Smooth muscle cell (in vitro differentiated cells): ENCODE data around the gene SENP5. TPM values are rescaled to one million over a fixed set of nuclear protein-coding genes. Genes with fewer than 3 reads are reported as not detected.
A peak's percentile ranks its signal among the peaks of the same experiment; 100 is the strongest.

ENCODE experiments used
- DNase-seq: peaks from one replicate; lab custom pipeline; 2025; ENCODE audit not compliant: unreplicated experiment; lab: John Stamatoyannopoulos, UW
- H2AFZ ChIP-seq: fragments of 200-600 bp; sonication (generic); 2 replicates; pipeline ENCODE4 v1.6.0; 2016; ENCODE audit warnings: antibody characterized with exemption, low read depth, mild to moderate bottlenecking
- H3F3A ChIP-seq: fragments of 200-600 bp; sonication (generic); 2 replicates; pipeline ENCODE4 v1.6.0; 2017; ENCODE audit warnings: antibody characterized with exemption, low read depth
- H3K27ac ChIP-seq: fragments of 200-600 bp; sonication (generic); 2 replicates; pipeline ENCODE4 v1.5.1; 2016; ENCODE audit warnings: low read depth, mild to moderate bottlenecking
- H3K27me3 ChIP-seq: fragments of 200-600 bp; sonication (generic); 2 replicates; pipeline ENCODE4 v1.6.1; 2016; ENCODE audit warnings: low read depth, mild to moderate bottlenecking
- H3K36me3 ChIP-seq: fragments of 200-600 bp; sonication (generic); 2 replicates; pipeline ENCODE4 v1.5.1; 2016; ENCODE audit warnings: low read depth
- H3K4me1 ChIP-seq: fragments of 200-600 bp; sonication (generic); 2 replicates; pipeline ENCODE4 v1.5.1; 2016; ENCODE audit warnings: low read depth
- H3K4me2 ChIP-seq: fragments of 200-600 bp; sonication (generic); 2 replicates; pipeline ENCODE4 v1.6.0; 2016; ENCODE audit warnings: mild to moderate bottlenecking
- H3K4me3 ChIP-seq: fragments of 200-600 bp; sonication (generic); 2 replicates; pipeline ENCODE4 v1.5.1; 2016; ENCODE audit warnings: mild to moderate bottlenecking
- H3K79me2 ChIP-seq: fragments of 200-600 bp; sonication (generic); 2 replicates; pipeline ENCODE4 v1.6.0; 2016; ENCODE audit warnings: low read depth, mild to moderate bottlenecking
- H3K9ac ChIP-seq: fragments of 200-600 bp; sonication (generic); 2 replicates; pipeline ENCODE4 v1.6.0; 2016; ENCODE audit warnings: low read depth
- H3K9me3 ChIP-seq: fragments of 200-600 bp; sonication (generic); replicated peaks from 2 replicates; pipeline ENCODE4 v1.5.1; 2016; ENCODE audit warnings: low read depth
- H4K20me1 ChIP-seq: fragments of 200-600 bp; sonication (generic); 2 replicates; pipeline ENCODE4 v1.6.0; 2016; ENCODE audit warnings: low read depth
- CTCF ChIP-seq: fragments of 200-600 bp; sonication (generic); IDR thresholded peaks from 2 replicates; pipeline ENCODE4 v1.5.1; 2017; ENCODE audit warnings: borderline replicate concordance, mild to moderate bottlenecking, antibody characterized with exemption; ENCODE audit not compliant: insufficient read depth, poor library complexity, severe bottlenecking
- WGBS: methylation state at CpG from one replicate; pipeline ENCODE4 v1.1.7; 2016; ENCODE audit warnings: low lambda C conversion rate; 5-methylcytosine and 5-hydroxymethylcytosine counted together
- polyA plus RNA-seq: library from polyadenylated mRNA; unstranded; fragments of >200 nt; fragmentation: Nextera tagmentation; extraction: Ambion mirVana; gene quantifications from 2 replicates; pipeline ENCODE4 v1.2.1, GENCODE V29; 2016
- total RNA-seq: library from RNA; depleted of rRNA; stranded (reverse); fragments of >200 nt; gene quantifications from 2 replicates; pipeline ENCODE4 v1.2.3, GENCODE V29; 2014

Gene SENP5
- total and polyA plus RNA-seq, 2 experiments from 2014 or later: 18.6 to 35.0 TPM

DNA sequence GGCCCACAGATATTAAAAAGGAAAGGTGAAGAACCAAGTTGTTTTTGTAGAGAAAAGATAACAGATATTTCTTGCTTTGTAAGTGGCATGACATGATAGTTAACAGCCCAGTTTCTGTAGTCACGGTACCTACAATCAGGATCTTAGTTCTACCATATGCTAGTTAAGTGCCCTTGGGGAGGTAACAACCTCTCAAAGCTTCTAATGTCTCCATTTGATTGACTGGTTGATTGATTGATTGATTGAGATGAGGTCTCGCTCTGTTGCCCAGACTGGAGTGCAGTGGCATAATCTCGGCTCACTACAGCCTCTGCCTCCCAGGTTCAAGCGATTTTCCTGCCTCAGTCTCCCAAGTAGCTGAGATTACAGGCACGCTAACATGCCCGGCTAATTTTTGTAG lies 28.5 kb downstream of the SENP5 start:
- Histone ChIP-seq H3F3A (no peaks in the 10 kb centered on the region), H4K20me1 (peaks cover 59% of the 10 kb centered on the region), H3K4me1 (no peaks in the 10 kb centered on the region), H3K4me3 (no peak overlapping the region), H3K79me2 (peaks cover 66% of the 10 kb centered on the region), H3K27ac (no peak overlapping the region), H3K9me3 (no peaks in the 10 kb centered on the region), H3K36me3 (peaks cover 3% of the 10 kb centered on the region), H3K27me3 (no peaks in the 10 kb centered on the region), H2AFZ (no peak overlapping the region), H3K4me2 (no peak overlapping the region), H3K9ac (no peak overlapping the region)
- WGBS: 95% methylated on average over 6 of the region's 6 CpGs
- no peak for TF ChIP-seq CTCF
- DNase-seq: no peak

DNA sequence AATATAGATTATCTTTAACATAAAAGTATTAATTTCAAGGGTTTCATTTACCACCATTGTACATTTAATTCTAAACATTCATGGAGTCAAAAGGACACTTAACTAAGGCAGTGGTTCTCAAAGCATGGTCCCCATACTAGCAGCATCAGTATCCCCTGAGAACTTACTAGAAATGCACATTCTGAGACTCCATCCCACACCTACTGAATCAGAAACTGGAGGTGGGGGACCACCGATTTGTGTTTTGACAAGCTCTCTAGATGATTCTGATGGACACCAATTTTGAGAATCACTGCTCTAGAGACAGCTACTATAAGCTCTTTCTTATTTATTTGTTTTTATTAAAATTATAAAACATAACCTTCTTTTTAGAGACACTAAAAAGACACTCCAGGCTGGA lies 34.0 kb downstream of the SENP5 start:
- Histone ChIP-seq H3K79me2 (peaks cover 14% of the 10 kb centered on the region), H2AFZ (no peak overlapping the region), H3K36me3 (peaks cover 22% of the 10 kb centered on the region), H3F3A (no peaks in the 10 kb centered on the region), H3K9ac (no peak overlapping the region), H3K4me2 (no peak overlapping the region), H4K20me1 (peaks cover 14% of the 10 kb centered on the region), H3K27me3 (no peaks in the 10 kb centered on the region), H3K4me3 (no peak overlapping the region), H3K4me1 (no peaks in the 10 kb centered on the region), H3K9me3 (no peaks in the 10 kb centered on the region), H3K27ac (no peak overlapping the region)
- 100% methylated on average over 1 of the region's 1 CpG for WGBS
- no peak for TF ChIP-seq CTCF
- no peak for DNase-seq

DNA sequence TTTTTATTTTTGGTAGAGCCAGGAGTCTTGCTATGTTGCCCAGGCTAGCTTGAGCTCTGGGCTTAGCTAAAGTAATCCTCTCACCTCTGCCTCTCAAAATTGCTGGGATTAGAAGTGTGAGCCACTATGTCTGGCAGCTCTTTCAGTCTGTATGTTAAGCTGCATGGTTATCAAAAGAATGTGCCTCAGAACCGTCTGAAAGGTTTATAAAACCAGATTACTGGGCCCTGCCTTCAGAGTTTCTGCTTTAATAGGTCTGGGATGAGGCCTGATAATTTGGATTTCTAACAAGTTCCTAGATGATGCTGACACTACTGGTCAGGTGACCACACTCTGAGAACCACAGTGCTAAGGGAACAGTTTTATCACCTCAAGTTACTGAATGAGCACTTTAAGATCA lies 34.6 kb downstream of the SENP5 start:
- no peak for TF ChIP-seq CTCF
- no peak for DNase-seq
- 25% methylated on average over 1 of the region's 1 CpG for WGBS

DNA sequence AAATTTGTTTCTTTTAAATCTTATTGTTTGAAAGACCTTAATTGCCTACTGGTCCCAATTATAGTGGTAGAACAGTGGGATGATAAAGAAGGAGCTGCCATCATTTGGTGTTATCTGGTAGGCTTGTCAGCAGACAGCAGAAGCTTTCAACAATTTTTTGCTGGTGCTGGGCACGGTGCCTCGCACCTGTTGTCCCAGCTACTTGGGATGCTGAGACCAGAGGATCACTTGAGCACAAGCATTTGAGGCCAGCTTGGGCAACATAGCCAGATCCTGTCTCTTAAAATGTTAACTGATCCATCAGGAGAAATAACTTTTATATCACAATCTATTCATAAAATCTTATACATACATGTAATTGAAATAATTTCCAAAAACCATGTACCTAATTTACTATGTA lies 36.0 kb downstream of the SENP5 start:
- 100% methylated on average over 2 of the region's 2 CpGs for WGBS
- Histone ChIP-seq H3K4me3 (no peak overlapping the region), H3F3A (no peaks in the 10 kb centered on the region), H3K9me3 (no peaks in the 10 kb centered on the region), H3K9ac (no peak overlapping the region), H3K36me3 (peaks cover 22% of the 10 kb centered on the region), H4K20me1 (peaks cover 3% of the 10 kb centered on the region), H3K79me2 (no peaks in the 10 kb centered on the region), H3K27ac (no peak overlapping the region), H3K27me3 (no peaks in the 10 kb centered on the region), H2AFZ (no peak overlapping the region), H3K4me2 (no peak overlapping the region), H3K4me1 (no peaks in the 10 kb centered on the region)
- DNase-seq: no peak
- no peak for TF ChIP-seq CTCF

More for the DNA sequence above, 34.6 kb downstream of the SENP5 start:
- no peak overlapping the region for H3K9ac ChIP-seq
- no peaks in the 10 kb centered on the region for H3F3A ChIP-seq
- H3K4me3 ChIP-seq: no peak overlapping the region
- H3K4me2 ChIP-seq: no peak overlapping the region
- H3K4me1 ChIP-seq: no peaks in the 10 kb centered on the region
- H3K9me3 ChIP-seq: no peaks in the 10 kb centered on the region
- no peak overlapping the region for H2AFZ ChIP-seq
- peaks cover 8% of the 10 kb centered on the region for H4K20me1 ChIP-seq
- H3K79me2 ChIP-seq: peaks cover 8% of the 10 kb centered on the region
- H3K36me3 ChIP-seq: peaks cover 22% of the 10 kb centered on the region
- H3K27me3 ChIP-seq: no peaks in the 10 kb centered on the region
- H3K27ac ChIP-seq: peak overlapping the region; percentile 23
